Smooth muscle cell of the brain vasculature (primary cell): ENCODE results near the gene FAM32A.

Source experiments
- DNase-seq: peaks from one replicate; pipeline ENCODE4 v3.0.0-alpha.2; 2012; ENCODE audit warnings: low read depth, low spot score

The FAM32A gene

DNA sequence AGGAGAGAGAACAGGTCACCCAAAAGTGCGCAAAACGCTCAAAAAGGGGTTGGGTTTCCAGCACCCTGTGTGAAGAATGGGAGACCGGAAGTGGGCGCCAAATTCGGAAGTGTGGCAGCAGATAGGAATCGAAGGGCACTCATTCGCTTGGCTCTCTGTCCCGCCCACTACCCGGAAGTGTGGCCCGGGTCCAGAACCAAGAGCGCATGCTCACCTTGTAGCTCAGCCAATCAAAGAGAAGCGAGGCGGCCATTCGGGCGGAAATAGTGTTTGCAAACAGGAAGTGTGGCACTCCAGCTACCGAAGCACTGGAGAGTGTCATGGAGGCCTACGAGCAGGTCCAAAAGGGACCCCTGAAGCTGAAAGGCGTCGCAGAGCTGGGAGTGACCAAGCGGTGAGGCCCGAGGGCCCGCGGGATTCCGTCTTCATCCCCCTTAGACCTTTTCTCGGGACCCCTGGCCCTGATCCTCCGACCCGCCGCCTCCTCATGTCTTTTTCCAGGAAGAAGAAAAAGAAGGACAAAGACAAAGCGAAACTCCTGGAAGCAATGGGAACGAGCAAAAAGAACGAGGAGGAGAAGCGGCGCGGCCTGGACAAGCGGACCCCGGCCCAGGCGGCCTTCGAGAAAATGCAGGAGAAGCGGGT is at the start of gene FAM32A:
Gene FAM32A, plus strand, starts transcription at position 288 of the 645 bp plus-strand sequence. Its CDS starts 33 bp downstream, at position 321.
- peak; percentile 98 for DNase-seq

DNA sequence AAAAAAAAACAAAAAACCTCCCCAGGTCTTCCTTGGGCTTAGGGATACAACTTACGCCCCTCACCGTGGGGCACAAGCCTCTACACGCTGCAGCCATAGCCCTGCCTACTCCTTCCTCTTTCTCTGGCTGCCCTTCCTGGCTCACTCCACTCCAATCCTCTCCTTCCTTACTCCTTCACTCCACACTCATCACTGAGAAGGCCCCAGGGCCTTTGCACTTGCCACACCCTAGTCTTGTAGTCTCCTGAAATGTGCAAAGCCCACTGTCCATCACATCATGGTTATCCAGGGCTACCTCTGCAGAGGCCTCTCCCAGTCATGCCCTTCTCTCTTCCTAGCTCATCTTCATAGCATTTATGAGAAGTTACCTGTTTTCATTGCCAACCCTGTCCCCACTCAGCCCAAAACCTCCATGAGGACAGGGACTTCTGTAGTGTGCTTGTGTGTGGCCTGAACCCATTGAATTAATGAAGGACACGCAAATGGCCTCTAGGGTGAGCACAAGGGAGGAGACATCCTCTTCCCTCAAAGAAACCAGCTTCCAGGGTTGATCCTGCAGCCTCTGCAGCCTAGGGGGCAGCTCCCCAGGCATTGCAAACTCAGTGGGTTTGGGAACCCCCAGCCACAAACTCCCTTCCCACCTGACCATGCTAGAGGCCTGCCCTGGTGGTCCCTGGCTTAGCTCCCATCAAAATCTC is 49.6 kb upstream of the FAM32A start:
- DNase-seq: no peak

DNA sequence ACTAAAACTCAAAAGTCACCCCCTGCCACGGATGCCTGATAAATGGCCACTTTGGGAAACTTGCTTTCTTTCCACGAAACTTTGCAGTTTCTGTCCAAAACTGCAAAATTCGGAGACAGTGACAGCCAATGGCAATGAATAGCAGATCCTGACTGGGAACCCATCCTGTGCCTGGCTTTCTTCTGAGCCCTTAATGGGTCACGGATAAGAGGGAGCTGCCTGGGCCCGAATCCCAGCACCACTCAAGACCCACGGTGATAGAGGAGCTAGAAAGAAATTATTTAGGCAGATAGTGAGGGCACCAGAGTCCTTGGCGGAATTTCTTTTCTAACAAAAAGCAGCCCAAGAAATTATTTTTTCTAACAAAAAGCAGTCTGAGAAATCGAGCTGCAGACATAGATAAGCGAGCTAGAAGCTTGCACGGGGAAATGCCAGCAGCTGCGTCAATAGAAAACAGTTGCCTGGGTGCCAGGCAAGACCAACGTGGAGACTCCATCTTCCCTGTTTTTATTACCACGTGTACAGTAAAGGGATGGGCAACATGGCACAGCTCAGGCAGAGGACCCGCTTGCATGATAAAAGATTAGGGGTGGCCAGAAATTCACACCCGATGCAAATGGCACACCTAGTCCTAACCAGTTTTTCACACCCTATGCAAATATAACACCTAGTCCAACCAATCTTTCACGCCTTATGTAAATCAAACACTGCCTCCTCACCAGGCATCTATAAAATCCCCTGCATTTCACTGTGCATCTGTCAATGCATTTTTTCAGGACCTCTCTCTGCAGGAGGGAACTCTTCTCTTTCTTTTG is 48.8 kb upstream of the FAM32A start:
- DNase-seq: no peak

DNA sequence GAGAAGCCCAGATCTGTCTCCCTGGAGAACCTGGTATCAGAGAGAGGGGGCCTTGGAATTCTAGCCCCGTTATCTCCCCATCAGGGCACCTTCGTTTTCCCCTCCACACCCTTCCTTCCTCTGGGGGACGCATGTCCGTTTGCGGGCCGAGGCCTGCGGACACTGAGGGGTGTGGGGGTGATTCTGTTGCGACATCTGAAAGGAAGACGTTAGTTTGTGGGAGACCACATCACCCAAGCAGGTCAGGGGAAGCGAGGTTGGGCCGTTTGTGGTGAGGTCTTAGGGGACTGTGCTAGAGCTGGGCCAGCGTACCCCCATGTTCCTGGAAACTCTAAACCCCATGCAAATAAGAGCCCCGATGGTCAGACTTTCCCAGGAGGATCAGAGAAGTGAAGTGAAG is 45.5 kb upstream of the FAM32A start:
- no peak for DNase-seq

DNA sequence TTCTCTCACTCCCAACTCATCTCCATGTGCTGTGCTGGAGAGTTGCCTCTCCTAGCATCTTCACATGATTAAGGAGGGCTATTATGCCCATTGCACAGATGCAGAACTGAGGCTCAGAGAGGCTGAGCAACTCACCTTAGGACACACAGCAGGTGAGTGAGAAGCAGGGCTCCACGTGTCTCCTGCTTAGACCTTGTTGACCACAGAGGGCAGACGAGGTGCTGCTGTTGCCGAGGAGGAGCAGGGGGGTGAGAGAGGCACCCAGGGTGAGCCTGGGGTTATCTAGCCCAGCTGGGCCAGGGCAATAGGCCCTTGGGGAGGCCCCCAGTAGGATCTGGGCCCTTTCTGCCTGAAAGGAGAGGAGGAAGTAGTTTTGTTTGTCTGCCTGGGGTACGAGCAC is 44.2 kb upstream of the FAM32A start:
- no peak for DNase-seq

DNA sequence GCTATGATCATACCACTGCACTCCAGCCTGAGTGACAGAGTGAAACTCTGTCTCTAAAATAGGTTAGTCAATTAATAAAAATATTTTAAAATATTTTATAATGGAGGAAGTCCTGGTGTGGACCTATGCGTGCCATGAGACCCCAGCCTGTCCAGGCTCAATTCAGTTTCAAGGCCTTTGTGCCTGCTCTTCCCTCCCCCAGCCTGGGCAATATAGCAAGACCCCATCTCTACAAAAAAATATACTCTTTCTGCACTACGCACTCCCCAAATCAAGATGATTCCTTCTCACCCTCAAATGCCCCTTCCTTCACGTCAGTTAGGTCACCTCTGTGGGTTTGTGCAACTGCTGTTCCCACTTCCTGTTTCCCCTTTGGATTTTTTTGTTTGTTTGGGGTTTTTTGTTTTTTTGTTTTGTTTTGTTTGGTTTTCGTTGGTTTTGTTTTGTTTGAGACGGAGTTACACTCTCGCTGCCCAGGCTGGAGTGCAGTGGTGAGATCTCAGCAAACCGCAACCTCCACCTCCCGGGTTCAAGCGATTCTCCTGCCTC is 43.1 kb upstream of the FAM32A start:
- DNase-seq: no peak

DNA sequence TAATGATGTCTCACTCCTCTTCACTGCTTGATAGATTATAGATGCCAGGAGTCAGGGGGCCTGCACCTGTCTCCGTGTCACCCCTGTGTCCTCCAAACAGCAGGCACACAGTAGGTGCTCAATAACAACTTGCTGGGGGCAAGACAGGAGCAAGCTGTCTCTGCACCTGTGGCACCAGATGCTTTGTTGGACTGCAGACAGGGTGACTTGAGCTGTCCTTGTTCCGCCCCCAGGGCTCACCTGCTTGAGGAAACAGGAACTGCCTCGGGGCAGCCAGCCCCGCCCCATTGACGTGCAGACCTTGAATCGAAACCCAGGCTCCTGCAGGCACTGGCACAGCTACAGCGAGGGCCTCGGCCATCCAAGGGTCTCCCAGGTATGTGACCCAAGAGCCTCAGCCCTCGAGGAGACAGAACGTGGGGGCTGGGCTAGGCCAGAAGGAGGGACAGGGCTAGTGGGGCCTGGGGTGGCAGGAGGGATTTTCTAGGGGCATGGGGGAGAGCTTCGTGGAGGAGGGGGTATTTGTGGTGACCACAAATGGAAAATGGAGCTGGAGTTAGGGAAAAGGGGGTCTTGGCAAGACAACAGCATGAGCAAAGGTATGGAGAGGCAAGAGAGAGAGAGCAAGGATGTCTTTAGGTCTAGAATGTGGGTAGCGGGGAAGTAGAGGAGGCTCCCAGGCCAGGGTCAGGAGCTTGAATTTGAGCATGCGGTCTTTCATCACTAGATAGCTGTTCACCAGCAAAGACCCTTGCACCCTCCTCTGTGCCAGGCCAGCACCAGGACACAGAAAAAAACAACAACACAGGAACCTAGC is 41.6 kb upstream of the FAM32A start, which contains the start of gene HSH2D:
Gene HSH2D, plus strand, starts transcription at position 287 of the 817 bp plus-strand sequence. CDS start 5,066 bp downstream, outside the sequence.
- no peak for DNase-seq

DNA sequence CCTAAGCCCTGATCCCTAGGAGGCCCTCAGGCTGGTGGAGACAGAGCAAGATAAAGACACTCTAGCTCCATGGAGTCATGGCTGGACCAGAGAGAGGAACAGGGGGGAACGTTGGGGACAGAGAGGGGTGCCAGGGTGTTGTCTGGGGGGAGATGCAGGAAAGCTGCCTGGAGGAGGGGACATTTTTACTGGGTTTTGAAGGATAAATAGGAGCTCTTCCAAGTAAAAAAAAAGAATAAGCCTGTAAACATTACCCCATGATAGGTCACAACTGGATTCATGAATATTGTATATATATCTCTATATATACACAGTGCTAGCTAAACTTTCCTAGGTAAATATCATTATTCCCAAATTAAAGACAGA is 41.0 kb upstream of the FAM32A start:
- DNase-seq: no peak

DNA sequence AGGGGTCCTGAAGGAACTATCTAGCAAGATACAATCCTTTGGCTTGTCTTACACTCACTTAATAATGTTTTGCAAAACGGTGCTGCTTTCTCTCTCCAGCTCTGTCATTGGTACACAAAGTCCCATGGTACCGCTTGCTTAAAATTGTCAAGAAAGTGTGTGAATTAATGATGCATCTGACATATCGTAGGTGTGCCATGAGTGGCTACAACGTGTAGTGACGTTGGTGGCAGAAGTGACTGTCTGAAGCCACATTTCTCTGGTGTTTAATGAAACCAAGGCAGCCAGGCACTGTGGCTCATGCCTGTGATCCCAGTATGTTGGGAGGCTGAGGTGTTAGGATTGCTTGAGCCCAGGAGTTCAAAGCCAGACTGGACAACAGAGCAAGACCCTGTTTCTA is 39.1 kb upstream of the FAM32A start:
- no peak for DNase-seq

DNA sequence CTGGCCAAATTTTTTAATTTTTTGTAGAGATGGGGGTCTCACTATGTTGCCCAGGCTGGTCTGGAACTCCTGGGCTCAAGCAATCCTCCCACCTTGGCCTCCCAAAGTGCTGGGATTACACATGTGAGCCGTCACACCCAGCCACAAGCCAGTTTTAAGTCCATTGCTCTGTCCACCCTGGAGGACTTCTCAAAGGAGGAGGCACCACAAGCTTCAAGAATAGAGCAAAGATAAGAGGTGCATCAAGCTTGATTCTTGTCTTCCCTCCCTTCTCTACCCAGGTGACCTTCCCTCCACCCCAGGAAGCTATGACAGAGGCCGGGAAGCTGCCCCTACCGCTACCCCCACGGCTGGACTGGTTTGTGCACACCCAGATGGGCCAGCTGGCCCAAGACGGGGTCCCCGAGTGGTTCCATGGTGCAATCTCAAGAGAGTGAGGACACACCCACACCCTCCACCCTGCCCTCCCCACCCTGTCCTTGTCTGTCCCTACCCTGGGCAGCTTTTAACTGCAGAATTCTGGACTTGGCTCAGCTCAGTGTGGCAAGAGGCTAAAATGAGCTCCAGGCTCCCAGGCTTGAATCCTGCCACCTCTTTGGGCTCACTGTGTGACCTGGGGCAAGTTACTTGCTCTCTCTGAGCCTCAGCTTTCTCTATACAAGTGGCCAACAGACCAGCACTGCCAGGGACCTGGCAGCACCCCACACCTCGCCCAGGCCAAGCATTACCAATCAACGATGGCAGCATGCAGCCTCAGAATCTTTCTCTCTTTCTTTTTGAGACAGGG is 36.6 kb upstream of the FAM32A start:
- DNase-seq: no peak

DNA sequence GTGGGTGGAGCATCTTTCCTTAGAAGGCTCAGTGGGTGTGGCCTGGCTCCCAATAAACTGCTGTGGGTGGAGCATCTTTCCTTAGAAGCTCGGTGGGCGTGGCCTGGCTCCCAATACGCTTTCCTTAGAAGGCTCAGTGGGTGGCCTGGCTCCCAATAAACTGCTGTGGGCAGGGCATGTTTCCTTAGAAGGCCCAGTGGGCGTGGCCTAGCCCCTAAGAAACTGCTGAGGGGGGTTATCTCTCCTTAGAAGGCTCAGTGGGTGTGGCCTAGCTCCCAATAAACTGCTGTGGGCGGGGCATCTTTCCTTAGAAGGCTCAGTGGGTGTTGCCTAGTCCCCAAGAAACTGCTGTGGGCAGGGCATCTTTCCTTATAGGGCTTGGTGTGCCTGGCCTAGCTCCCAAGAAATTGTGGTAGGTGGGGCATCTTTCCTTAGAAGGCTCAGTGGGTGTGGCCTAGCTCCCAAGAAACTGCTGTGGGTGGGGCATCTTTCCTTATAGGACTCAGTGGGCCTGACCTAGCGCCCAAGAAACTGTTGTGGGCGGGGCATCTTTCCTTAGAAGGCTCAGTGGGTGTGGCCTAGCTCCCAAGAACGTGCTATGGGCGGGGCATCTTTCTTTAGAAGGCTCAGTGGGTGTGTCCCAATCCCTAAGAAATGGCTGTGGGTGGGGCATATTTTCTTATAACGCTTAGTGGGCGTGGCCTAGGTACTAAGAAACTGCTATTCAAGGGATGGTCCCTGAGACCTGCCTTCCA is 31.5 kb upstream of the FAM32A start:
- no peak for DNase-seq

DNA sequence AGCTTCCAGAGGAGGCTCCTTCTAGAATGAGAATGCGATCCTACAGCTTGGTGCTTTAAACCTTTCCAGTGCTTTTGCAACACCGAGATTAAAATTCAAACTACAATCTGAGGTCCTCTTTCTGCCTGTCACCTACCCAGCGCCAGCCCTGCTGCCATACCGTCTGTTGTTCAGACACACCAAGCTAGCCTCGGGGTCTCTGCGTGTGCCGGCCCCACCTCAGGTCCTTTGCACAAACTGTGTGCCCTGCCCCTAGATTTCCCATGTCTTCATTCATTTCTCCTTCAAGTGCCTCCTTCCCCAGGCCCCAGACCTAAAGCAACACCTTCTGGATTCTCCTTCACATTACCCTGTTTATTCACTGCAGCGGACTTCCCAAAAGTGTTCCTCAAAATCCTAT is 30.7 kb upstream of the FAM32A start:
- DNase-seq: no peak

DNA sequence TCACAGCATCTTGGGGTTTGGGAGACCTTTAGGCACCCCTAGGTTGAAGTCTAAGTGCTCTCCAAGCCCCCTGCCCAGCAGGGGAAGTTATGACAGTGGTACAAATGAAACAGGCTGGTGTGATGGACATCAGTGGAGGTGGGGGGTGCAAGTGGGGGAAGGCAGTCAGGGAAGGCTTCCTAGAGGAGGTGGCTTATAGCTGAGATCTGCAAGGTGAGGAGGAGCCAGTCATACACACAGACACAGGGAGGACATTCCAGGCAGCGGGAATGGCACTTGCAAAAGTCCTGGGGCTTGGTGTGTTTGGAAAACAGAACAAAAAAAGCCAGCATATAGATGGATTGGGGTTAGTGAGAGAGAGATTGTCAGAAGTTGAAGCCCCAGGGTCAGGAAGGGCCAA is 30.1 kb upstream of the FAM32A start:
- DNase-seq: no peak

DNA sequence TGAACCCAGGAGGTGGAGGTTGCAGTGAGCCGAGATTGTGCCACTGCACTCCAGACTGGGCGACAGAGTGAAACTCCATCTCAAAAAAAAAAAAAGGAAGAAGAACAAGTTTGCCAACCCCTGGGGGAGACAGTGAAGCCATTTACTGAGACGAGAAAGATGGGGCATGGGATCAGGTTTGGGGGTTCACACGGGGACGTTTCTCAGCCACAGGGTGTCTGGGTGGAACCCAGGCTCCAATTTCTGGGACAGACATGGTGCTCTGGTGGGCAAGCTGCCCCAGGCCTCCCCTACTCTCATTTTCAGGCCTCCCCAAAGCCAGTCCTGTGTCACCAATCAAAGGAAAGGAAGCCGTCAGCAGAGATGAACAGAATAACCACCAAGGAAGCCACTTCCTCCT is 28.3 kb upstream of the FAM32A start:
- DNase-seq: no peak

DNA sequence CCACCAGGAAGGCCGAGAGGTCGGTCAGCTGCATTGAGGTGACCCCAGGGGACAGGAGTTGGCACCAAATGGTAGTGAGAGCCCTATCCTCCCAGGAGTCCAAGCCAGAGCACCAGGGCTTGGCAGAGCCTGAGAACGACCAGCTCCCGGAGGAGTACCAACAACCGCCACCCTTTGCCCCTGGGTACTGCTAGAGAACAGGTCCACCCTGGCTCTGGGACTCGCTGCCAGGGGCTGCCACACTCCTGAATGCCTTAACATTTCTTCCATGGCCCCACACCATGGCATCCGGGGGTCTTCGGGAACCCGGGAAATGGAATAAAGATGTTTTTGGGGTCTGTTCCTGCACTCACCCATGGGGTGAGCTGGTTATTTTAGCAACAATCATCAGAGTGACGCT is 27.6 kb upstream of the FAM32A start:
- DNase-seq: no peak

DNA sequence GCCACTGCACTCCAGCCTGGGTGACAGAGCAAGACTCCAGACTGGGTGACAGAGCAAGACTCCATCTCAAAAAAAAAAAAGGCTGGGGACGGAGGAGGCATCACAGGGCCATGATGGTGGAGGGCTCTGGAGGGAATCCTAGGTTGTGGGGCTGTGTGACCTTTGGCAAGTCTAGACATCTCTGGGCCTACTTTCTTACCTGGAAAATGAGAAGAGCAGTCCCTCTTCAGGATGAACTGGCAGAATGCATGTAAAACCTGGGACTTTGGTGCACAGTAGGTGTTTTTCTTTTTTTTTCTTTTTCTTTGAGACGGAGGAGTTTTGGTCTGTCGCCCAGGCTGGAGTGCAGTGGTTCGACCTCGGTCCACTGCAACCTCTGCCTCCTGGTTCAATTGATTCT is 25.6 kb upstream of the FAM32A start:
- no peak for DNase-seq

DNA sequence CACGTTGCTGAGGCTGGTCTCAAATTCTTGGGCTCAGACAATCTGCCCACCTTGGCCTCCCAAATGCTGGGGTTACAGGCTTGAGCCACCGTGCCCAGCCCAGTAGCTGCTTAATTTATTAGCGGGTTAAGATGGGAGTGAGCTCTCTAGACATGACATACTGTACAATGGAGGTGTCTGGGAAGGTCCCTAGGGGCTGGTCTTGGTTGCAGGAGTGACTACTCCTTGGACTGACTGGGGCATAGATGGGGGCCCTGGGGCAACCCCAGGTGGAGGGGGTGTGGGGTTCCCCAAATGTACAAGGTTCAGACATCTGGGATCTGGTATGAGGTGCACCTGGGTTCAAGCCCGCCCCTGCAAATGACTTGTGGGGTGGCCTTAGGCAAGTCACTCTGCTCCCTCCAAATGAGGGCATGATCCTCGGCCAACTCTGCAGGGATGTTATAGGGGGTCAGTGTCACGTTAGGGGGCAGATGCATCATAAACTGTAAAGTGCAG is 24.7 kb upstream of the FAM32A start:
- DNase-seq: no peak

DNA sequence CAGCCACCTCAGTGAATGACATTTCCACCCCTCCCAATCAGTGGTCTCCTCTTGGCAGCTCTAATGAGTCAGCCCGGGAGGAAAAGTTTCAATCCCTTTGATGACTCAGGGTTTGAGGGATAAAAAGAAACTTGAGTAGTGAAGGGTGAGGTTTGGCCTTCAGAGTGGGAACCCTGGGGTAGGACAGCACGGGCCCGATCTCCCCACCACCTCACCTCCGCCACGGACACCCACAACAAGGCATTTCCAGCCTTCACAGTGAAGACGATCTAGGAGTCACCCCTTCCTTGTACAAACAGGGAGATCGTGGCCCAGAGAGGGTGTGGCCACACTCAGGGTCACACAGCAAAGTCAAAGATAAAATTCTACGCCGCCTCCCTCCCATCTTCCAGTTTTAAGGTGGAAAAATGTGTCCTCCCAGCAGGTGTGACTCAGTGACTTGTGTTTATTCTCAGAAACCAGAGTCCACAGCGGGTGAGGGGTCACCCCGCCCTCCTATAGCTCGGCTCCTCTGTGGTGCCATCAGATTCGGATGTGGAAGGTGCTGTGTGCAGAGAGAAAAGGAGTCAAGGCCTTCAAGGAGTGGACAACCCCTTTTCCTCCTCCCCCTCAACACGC is 24.2 kb upstream of the FAM32A start:
- peak; percentile 55 for DNase-seq

DNA sequence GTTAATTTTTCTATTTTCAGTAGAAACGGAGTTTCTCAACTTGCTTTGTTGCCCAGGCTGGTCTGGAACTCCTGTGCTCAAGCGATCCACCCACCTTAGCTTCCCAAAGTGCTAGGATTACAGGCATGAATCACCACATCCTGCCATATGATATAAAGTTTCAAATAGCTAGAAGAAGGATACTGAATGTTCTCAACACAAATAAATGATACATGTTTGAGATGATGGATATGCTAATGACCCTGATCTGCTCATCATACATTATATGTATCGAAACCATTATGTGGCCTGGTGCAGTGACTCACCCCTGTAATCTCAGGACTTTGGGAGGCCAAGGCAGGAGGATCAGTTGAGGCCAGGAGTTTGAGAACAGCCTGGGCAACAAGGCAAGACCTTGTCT is 23.4 kb upstream of the FAM32A start:
- peak; percentile 41 for DNase-seq
